Left colon (tissue), 2 donors: Measurements from ENCODE around the gene TRIM8. TPM values are rescaled to one million over a fixed set of nuclear protein-coding genes. Genes with fewer than 3 reads are reported as not detected.

ENCODE experiments used
- ATAC-seq: fragments of 200-7000 bp; cut with Tn5 transposase; one replicate; pipeline ENCODE4 v1.9.1; 2020; ENCODE audit warnings: mild to moderate bottlenecking, moderate library complexity
- DNase-seq, 2 donors: peaks; one replicate each; pipeline ENCODE4 v3.0.0-alpha.2; 2020
- intact Hi-C, 2 donors: fragments of 100-400 bp; cut with DNase I in 1 of 2; cut with micrococcal nuclease in 1 of 2; formaldehyde crosslinking; loops; one replicate each; pipeline versions ENCODE4 v1.11.2 to v1.14.0; 2022; cut with DNase I, micrococcal nuclease
- total RNA-seq, 2 donors: library from RNA; stranded (reverse); fragmentation: NEBNext Ultra II Directional; extraction: Animal tissue kit (Norgen Biotek cat#: 25700); gene quantifications; one replicate each; pipeline ENCODE4 v1.2.1, GENCODE V29; 2021
- donor health status: DM: no; HTN: no; CAD: no.
- donor health status: DM: yes; HTN: yes; CAD: no.

The TRIM8 gene
- total RNA-seq, 2 donors from 2014 or later = 58.4 to 64.0 TPM

DNA sequence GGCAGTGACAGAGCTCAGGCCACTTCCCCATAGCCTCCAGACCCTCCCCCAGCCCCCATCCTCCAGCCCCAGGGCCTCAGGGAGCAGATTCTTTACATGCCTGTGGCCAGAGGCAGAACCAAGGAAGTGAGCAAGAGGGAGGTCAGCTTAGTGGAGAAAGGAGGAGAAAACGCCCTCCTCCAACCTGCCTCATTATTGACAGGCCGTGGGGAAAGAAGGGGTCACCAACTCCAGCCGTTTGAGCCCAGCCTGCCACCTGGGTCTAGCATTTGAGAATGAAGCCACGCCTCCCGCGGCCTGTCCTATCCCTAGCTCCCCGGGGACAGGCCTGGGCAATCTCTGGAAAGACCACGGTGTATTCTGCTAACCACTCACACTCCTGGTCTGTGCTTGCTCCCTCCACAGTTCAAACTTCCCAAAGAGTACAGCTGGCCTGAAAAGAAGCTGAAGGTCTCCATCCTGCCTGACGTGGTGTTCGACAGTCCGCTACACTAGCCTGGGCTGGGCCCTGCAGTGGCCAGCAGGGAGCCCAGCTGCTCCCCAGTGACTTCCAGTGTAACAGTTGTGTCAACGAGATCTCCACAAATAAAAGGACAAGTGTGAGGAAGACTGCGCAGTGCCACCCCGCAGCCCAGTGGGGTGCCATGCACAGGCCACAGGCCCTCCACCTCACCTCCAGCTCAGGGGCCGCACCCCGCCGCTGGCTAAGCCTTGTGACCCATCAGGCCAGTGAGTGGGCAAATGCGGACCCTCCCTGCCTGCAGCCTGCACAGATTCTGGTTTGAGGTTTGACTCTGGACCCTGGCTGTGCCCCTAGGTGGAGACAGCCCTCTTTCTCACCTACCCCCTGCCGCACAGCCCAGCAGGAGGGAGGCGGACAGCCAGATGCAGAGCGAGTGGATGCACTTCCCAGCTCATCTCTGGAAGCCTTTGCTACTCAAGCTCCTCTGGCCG is 14.3 kb upstream of the TRIM8 start:
- no peak for ATAC-seq
- no peak for DNase-seq
- intact Hi-C loops = no loop called here

DNA sequence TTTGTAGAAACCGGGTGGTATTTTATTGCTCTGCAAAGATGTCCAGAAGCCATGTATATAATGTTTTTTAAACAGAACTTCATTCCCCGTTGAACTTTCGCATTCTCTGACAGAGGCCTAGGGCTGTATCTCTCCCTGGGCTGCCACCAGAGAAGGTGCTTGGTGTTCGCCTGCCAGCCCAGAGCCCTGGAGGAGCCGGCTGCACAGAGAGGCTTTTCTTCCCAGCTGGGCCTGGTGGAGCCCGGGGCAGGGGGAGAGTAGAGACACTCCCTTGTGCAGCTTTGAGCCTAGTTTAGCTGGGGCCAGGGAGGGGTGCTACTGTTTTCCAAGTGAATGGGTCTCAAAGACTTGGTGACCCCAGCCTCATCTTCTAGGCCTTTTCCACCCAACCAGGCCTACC is 13.6 kb upstream of the TRIM8 start:
- DNase-seq (no peak), ATAC-seq (no peak)
- intact Hi-C loops = no loop called here

DNA sequence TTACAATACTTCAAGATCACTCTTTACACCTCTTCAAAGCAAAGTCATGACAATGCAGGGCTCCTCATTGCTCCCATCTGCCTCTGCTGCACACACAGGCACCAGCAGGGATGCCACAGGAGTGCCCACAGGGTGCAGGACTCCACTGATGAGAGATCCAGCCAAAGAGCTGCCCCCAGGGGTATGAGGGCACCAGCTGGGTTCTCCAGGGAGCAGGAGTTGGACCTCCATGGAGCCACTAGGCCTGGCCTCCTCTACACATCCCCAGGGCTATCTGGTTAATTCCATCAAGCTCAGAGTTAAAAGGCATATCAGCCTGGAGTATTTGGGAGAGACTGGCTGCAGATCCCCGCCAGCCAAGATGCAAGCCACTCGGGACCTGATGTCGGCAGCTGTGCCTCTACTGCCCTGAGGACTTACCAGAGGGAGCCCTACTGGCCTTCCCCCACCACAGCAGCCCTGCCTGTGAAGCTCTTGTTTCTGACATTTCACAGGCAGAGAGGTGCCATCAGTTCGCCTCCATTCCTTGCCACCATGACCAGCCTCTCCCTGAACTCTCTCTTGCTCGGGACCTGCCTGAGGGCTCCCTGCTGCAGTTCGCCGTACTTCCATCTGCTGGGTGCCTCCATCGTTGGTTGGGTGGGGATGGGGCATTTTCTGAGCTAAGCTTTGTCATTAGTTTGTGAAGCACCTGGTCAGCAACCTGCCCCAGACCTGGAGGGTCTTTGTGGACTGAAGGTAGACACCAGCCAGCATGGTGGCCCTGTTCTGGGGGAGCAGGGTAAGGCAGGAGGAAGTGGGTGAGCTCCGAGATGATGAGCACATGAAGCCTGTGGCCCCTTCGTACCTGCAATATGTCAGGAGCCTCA is 12.5 kb upstream of the TRIM8 start:
- ATAC-seq (no peak), DNase-seq (peak in 1 of 2 donors; percentile 20)
- intact Hi-C loops = no loop called here

DNA sequence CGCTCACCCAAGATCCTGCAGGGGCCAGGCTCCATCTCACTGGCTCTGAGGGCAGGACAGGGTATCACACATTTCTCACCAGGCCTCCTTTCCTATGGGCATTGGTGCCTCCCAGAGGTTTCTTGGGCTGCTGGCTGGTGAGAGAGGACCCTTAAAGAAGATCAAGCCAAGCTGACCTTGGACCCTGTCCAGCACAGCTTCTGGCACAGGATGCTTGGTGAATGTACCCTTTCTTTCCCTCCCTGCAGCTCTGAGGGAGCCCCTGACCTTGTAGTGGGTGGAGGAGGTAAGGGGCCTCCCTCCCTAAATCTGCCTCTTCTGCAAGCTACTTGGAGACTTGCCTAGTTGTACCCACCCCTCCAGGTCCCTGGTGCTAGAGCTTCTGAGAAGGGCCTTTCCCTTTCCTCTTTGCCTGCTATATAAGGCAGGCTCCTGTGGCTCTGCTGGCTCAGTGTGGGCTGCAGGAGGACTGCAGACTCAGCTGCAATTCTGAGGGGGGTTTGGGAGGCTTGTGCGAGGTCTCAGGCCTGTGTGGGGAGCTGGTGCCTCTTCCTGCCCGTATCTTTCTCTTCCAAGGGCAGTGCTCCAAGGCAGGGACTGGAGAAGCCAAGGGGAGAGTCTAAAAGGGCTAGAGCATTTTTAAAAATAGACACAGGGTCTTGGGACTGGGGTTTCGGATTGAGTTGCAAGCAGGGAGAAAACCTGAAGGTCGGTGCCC is 11.7 kb upstream of the TRIM8 start:
- ATAC-seq (no peak), DNase-seq (peak in 1 of 2 donors; percentile 24)
- intact Hi-C loops = no loop called here

DNA sequence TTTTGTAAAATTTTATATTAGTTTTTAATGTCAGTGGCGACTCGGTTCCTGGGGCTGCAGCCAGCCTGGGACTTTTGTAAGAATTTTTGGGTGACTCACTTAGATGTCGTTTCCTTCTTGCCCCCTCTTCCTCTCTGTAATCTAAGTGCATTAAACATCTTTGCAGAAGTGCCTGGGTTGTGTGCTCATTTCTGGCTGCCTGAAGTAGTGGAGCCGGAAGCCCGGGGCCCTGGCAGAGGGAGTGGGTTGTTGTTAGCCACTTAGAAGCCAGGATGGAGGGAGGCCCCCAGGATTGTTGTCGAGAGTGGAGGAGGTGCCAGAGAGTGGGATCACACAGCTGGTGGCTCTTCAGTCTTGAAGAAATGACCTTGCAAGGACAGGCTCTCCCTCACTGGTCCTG is 11.0 kb upstream of the TRIM8 start:
- ATAC-seq = no peak
- intact Hi-C loops = no loop called here
- DNase-seq = no peak

DNA sequence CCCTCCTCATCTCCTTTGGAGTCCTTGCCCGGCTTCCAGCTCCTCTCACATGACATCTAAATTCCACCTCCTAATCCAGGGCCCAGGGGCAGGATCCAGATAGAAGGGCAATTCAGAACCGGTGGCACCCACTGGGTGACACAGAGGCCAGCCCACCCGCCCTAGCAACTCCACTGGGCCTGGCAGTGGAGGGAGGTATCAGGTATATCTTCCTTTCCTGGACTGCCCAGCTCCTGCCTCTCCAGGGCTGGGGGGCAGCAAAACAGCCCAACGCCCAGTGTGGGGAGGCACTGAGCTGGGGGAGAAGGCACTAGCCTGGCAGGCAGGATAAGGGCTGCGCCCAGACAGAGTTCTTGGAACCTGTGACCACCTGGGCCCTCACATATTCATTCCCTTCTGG is 10.4 kb upstream of the TRIM8 start:
- ATAC-seq (no peak), DNase-seq (no peak)
- intact Hi-C loops = no loop called here

DNA sequence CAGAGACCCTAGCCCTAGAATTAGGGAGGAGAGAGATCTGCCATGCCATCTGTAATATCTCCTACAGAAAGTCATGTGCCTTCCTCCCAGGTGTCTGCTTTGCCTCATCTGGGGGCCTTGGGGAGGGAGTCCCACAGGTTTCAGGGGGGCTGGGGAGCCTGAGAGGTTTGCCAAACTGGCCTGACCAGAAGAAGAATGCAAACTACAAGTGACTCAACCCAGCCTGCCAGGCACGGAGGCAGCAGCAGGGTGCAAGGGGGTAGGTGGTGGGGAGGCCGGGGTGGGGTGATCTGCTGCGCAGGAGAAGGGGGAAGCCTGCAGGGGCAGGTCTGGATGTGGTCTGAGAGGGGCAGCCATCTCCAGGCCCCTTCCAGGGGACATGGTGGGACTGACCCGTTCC is 9.6 kb upstream of the TRIM8 start:
- DNase-seq (no peak), ATAC-seq (no peak)
- intact Hi-C loops = no loop called here

DNA sequence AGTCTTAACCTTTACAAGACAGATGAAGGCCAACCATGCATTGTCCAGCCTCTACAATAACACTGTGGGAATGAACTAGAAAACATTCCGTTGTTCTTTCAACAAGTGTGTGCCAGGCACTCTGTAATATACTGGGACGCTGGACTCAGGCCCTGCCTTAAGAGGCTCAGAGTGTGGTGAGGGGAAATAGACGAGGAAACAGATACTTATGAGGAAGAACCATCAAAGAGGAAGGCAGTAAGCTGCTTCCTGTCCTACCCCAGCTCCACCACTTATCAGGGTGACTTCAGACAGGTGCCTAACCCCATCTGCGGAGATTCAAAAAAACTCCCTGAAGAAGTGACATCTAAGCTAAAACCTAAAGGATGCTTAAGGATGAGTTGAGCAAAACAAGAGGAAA is 8.9 kb upstream of the TRIM8 start:
- ATAC-seq = peak; percentile 11
- no peak for DNase-seq
- intact Hi-C loops = no loop called here

DNA sequence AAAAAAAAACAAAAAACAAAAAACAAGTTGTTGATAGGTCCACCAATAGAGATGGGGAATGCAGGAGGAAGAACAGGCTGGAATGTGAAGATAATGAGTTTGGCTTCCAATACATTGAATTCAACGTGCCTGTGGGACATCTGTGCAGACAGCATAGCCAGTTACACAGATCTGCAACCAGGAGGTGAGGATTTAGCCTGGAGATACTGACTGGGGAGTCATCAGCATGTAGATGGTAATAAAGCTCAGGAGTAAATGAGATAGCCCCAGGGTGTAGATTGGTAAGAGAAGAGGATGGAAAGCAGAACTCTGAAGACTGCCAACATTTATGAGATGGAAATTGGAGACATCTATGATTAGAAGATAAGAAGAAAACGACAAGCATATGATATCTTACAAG is 4.7 kb upstream of the TRIM8 start:
- intact Hi-C loops = no loop called here
- no peak for DNase-seq
- ATAC-seq = no peak

DNA sequence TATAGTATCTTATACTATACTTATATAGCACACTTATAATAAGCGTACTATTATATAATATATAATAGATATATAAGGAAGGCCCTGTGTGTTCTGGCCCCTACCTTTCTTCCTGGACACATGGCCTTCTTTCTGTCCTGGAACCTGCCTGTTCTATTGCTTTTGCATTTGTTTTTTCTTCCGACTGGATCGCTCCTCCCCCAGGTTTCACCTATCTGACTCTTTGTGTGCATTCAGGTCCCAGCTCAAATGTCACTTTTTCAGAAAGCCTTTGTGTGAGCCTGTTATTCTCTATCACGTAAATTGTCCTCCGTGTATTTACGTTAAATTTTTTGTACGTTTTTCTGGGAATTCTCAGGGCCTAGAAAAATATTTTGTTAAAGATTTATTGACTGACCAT is 2.9 kb upstream of the TRIM8 start:
- ATAC-seq = no peak
- no peak for DNase-seq
- intact Hi-C loops = no loop called here

DNA sequence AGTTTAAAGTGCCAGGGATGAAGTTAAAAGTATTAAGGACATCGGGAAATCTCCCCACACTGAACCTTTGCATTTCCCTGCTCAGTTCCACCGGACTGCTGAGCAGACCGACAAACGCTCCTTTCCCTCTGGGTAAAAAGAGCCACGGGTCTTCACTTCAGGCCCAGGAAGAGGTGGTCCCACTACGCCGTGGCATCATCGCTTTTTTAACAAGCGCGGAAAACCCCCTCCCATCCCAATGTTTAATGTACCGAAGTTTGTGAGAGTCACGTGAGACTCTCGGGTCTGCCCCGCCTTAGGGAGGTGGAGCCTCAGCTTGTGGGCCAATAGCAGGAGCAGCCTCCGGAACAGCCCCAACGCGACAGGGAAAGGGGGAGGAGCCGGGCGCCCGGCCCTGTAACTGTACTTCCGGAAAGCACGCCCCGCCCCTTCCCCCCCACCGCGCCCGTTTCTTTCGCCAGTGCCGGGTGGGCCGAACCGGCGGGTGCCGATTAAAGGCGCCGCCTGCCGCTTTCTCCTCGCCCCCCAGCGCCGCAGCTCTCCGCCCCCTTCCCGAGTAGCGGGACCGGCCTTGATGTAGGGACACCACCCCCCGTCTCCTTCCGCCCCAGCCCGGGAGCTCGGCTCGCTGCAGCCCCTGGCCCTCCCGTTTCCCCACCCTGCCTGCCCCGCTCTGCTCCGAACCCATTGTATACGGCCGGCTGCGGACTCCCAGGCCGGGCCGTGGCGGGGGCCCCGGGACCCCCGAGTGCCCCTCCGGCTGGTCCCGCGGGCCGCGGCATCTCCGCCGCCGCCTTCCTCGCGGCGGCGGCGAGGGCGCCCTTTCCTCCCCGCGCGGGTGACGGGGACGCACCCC is 2.2 kb upstream of the TRIM8 start:
- intact Hi-C loops = no loop called here
- peak; percentile 66 for ATAC-seq
- DNase-seq = peak; percentile 99

DNA sequence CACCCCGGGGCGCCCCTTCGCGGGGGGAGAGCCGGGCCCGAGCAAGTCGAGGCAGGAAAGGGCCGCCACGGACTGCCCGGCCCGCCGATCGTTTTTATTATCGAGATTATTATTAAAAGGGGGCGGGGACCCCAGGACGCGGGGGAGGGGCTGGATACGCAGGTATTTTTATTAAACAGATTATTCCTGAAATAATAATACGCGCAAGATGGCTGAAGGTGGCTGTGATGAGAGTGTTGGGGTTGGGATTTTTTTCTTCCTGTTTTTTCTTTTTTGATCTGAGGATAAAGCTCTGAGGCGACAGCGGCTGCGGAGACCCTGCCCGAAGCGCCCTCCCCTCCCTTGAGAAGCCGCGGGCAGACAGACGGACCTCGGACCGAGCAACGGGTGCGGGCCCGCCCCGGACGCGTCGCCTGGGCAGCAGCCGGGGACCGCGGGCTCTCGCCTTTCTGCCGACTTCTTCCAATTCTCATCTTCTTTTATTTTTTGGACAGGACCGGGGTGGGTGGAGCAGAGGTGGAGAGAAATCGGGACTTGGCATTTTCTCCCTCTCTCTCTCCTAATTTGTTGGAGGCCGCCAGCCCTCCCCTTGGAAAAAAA is 1.4 kb upstream of the TRIM8 start:
- DNase-seq (peak; percentile 60 to 72), ATAC-seq (peak; percentile 12)
- intact Hi-C loops = no loop called here

DNA sequence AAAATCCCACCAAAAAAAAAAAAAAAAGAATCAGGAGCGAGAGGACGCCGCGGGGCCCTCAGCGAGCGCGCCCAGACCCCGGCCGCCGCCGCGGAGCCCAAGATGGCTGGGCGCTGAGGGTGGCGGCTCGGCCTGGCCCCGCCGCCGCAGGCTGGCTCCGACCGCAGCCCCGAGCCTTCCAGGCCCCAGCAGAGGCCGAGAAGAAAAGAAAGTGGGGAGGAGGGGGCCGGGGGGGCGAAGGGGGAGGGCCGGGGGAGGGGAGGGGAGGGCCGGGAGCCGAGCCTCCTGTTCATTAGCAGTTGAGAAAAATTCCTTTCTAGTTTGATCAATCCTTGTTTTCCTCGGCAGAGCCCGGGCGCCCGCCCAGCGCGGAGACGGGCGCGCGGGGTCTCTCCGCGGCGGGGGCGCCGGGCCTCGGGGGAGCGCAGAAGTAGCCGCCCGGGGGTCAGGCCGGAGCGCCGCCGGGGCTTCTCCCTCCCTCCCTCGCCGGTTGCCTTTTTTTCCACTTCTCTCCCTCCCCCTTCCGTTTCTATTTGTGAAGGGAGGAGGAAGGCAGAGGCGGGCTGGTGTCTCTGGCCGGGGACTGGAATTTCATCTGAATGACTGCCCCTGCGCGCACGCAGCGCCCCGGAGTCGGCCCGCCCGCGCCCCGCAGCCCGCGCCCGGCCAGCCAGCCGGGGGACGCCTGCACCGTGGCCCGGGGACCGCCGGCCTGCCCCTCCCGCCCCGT is 778 bp upstream of the TRIM8 start:
- peak; percentile 1 for ATAC-seq
- intact Hi-C loops = no loop called here
- peak; percentile 66 to 67 for DNase-seq

DNA sequence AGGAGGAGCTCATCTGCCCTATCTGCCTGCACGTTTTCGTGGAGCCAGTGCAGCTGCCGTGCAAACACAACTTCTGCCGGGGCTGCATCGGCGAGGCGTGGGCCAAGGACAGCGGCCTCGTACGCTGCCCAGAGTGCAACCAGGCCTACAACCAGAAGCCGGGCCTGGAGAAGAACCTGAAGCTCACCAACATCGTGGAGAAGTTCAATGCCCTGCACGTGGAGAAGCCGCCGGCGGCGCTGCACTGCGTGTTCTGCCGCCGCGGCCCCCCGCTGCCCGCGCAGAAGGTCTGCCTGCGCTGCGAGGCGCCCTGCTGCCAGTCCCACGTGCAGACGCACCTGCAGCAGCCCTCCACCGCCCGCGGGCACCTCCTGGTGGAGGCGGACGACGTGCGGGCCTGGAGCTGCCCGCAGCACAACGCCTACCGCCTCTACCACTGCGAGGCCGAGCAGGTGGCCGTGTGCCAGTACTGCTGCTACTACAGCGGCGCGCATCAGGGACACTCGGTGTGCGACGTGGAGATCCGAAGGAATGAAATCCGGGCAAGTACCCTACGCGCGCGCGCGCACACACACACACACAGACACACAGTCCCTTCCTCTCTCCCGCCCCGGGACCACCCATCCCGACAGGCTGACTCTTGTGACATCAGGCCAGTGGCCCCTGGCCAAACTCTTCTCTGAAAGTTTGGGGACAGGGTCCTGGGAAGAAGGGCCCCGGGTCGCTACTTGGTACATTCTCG is 538 bp downstream of the TRIM8 start:
- ATAC-seq = peak; percentile 51
- peak; percentile 86 to 89 for DNase-seq
- intact Hi-C loops = no loop called here

DNA sequence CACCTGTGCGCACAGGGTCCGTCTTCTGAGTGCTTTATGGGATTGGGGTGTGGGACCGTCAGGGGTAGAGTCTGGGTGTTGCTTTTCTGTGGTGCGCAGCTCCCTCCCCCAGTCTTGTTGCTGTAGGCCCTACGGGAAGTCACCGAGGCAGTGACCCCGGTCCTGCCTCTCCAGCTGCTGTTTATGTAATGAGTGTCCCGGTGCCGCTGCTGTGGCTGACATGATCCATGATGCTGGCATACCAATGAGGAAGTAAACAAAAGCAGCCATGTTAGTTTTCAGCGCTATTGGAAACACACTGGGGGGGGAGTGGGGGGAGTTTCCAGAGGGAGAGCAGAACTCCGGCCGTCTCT is 1.1 kb downstream of the TRIM8 start:
- ATAC-seq (peak; percentile 27), DNase-seq (peak; percentile 80 to 85)
- intact Hi-C loops = no loop called here

DNA sequence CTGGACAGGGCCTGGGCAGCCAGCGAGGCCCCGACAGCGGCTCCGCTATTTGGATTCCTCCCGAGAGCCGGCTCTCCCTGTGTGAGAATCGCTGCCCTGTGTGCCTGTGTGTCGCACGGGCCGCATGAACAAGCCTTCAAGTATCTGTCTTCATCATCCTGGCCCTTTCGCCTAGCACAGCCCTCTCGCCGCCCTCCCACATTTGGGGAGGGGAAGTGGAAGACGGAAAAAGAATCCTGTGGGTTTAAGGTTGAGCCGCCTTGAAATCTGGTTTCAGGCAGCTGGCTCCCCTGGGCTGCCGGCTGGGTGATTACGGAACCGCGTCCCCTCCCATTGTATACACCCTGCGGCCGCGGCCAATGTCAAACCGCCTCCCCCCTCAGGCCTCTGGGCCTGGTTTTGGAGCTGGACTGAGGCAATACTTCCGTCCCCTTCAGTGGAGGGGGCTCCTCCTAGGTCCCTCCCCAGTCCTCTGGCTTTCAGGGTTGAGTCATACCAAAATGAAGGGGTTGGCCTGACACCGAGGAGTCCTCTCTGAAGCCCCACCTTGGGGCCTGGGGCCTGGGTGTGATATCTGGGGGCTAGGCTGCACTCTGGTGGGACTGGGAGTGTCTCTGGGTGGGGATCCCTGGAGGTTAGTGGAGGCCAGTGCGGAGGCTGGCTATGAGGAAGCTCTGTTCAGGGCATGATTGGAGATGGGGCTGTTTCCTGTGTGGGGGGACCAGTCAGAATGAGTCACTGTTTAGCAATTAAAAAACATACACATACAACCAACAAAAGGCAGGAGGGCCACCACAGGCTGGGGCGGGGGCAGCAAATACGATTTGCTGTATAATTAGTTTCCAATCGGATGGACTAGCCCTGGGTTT is 1.7 kb downstream of the TRIM8 start:
- DNase-seq = peak; percentile 84 to 90
- peak; percentile 36 for ATAC-seq
- intact Hi-C loops = no loop called here
